Measurements from ENCODE around the gene CTR9. TPM values are rescaled to one million over a fixed set of nuclear protein-coding genes. Genes with fewer than 3 reads are reported as not detected.
A peak's percentile ranks its signal among the peaks of the same experiment; 100 is the strongest.

Gene CTR9
- total RNA-seq, 4 donors from 2014 or later: 28.6 to 34.1 (median 30.5) TPM

- Histone ChIP-seq H3K4me1 (peaks cover 5% of the 10 kb centered on the region), H3K27me3 (no peaks in the 10 kb centered on the region), H3K4me3 (no peak overlapping the region), H3K9me3 (no peaks in the 10 kb centered on the region), H3K27ac (no peak overlapping the region), H3K36me3 (no peaks in the 10 kb centered on the region)
- WGBS: 98% methylated on average over 3 of the region's 3 CpGs
- TF ChIP-seq POLR2AphosphoS5 (IDR thresholded peaks at IDR 0.05) (no peak), CTCF (IDR thresholded peaks at IDR 0.05) (no peak), EP300 (IDR thresholded peaks at IDR 0.05) (no peak), POLR2A (IDR thresholded peaks at IDR 0.05) (no peak)
- DNase-seq (ENCODE audit: low spot score in 2 of 2): no peak
These were observed 20.9 kb upstream of the CTR9 start for GRCh38 chr11:10730151-10730550.

DNA sequence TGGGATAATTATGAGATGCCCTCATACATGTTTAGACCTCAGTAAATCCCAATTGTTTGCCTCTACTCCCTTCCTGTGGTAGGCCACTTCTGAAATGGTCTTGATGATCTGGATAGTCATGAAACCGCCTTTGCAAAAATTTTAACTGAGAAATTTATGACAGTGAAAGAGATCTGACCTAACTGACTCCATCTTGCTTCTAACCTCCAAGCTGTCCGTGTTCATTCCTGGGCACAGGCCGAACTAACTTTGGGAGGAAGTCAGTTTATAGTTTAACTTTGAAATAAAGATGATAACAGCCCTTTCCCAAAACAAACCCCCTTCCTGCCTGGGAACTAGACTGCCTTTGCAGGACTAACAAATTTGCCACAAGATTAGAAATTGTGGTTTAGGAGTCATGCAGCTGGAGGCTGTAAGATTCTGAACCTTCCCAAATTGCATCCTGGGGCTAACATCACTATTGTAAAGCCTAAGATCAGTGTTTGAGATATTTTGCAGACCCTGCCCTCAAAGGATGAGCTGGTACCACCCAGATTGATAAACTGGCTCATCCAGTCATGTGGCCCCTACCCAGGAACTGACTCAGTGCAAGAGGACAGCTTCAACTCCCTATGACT is 19.9 kb upstream of the CTR9 start:
- Histone ChIP-seq H3K4me1 (peaks cover 9% of the 10 kb centered on the region), H3K27me3 (no peaks in the 10 kb centered on the region), H3K9me3 (no peaks in the 10 kb centered on the region), H3K4me3 (no peak overlapping the region), H3K36me3 (no peaks in the 10 kb centered on the region), H3K27ac (no peak overlapping the region)
- WGBS: 92% methylated on average over 3 of the region's 3 CpGs
- DNase-seq (ENCODE audit: low spot score in 2 of 2): no peak
- no peak for TF ChIP-seq CTCF (IDR thresholded peaks at IDR 0.05)
- no peak for TF ChIP-seq POLR2AphosphoS5 (IDR thresholded peaks at IDR 0.05)
- TF ChIP-seq EP300 (IDR thresholded peaks at IDR 0.05): no peak
- TF ChIP-seq POLR2A (IDR thresholded peaks at IDR 0.05): no peak

- Histone ChIP-seq H3K9me3 (no peaks in the 10 kb centered on the region), H3K4me3 (peak overlapping the region; percentile 8), H3K36me3 (no peaks in the 10 kb centered on the region), H3K4me1 (peaks cover 7% of the 10 kb centered on the region), H3K27ac (no peak overlapping the region), H3K27me3 (no peaks in the 10 kb centered on the region)
- peak in 2 of 3 donors; percentile 19 to 87 for TF ChIP-seq POLR2AphosphoS5 (IDR thresholded peaks at IDR 0.05)
- no peak for TF ChIP-seq EP300 (IDR thresholded peaks at IDR 0.05)
- peak; percentile 94 to 98 for TF ChIP-seq CTCF (IDR thresholded peaks at IDR 0.05)
- 8% methylated on average over 21 of the region's 21 CpGs for WGBS
- peak; percentile 96 to 97 for DNase-seq (ENCODE audit: low spot score in 2 of 2)
These were observed 15.3 kb upstream of the CTR9 start for GRCh38 chr11:10735481-10736475.

DNA sequence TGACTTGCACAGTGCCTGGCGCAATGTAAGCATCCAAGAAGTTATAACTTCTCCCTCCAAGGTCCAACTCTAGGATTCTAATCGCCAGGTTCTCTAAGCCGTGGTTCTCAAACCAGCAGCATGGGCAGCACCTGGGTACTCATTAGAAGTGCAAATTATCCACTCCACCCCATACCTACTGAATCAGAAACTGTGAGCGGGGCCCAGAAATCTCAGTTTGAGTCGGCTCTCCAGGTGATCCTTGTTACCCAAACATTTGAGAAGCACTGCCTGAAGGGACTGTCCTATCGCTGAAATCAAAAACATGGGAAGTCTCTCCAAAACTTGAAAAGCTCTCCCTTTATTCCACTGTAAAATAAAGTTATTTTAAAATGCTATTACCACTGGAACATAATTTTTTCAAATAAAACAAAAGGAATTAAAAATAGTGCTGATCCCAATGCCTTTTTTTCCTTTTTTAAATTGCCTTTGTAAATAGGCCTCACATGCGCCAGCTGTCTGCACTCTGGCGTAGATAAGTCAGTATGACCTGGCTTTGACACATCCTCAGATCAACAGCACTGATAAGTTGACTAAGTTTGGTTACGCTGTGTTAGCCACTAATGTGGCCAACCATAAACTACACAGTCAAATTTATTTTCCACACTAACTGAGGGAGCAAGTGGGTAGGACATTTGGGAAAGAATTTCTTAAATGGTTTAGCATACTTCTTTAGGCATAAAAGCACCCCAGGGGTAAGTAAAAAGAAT is 8.4 kb upstream of the CTR9 start:
- Histone ChIP-seq H3K36me3 (no peaks in the 10 kb centered on the region), H3K4me3 (no peak overlapping the region), H3K27me3 (no peaks in the 10 kb centered on the region), H3K4me1 (peaks cover 5% of the 10 kb centered on the region), H3K9me3 (no peaks in the 10 kb centered on the region), H3K27ac (no peak overlapping the region)
- 49% methylated on average over 9 of the region's 9 CpGs for WGBS
- DNase-seq (ENCODE audit: low spot score in 2 of 2): no peak
- TF ChIP-seq POLR2AphosphoS5 (IDR thresholded peaks at IDR 0.05) (no peak), EP300 (IDR thresholded peaks at IDR 0.05) (no peak), CTCF (IDR thresholded peaks at IDR 0.05) (no peak), POLR2A (IDR thresholded peaks at IDR 0.05) (no peak)

All from suprapubic skin (tissue), 4 donors.